Effector CD4-positive, alpha-beta T cell (primary cell): ENCODE results near the gene CLASP2.
"Not testable (repeated sequence)": the region's sequence is repeated elsewhere in the genome, so short reads cannot be mapped to it uniquely, and the experiment has no call there.

Source experiments
- DNase-seq: peaks from one replicate; pipeline ENCODE4 v3.0.0-alpha.2; 2020
- total RNA-seq: gene quantifications from one replicate; lab custom pipeline; 2026; lab: John Stamatoyannopoulos, UW

CLASP2 gene
- total RNA-seq: 71.9 reads per million, percentile 76 among the genes with 10 or more reads in this experiment

DNA sequence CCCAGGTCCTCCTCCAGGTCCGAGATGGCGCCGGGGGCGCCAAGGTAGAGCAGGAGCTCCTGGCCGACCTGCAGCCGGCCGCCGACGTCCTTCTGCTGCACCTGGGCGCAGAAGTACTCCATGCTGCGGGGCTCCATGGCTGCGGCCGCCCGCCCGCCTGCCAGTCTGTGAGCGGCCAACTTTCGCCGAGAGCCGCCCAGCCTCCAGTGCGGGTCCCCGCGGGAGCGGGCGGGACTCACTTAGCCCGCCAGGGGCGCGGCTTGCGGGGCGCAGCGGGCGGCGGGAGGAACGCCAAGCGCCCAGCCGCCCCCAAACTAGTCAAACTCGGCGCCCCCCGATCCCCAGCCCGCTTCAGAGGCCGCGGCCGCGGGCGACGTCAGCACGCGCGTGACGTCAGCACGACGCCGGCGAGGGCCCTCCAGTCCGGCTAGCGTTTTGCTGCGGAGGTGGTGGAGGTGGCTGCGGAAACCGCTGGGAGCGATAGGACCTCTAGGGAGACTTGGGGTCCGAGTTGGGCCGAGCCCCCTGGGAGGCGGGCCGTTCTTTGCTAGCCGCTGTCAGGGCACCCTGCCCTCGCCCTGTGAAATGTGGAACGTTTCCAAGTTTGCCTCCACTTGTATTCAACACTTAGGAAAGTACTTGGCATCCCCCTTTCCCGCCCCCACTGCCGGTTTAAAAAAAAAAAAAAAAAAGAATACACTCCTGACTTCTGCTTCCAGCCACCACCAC, at the start of gene CLASP2:
TSS of gene CLASP2 (minus strand) at position 389 of the 729 bp plus-strand sequence. CDS start at position 137, 252 bp downstream.
- DNase-seq: peak; percentile 77

GRCh38 chr3:33758864-33759263, 40.8 kb upstream of the CLASP2 start:
- DNase-seq: no peak

- DNase-seq: no peak
Observed at GRCh38 chr3:33758281-33758680, 40.2 kb upstream of the CLASP2 start.

- DNase-seq: not testable (repeated sequence)
Observed at GRCh38 chr3:33754391-33754790, 36.3 kb upstream of the CLASP2 start.

DNA sequence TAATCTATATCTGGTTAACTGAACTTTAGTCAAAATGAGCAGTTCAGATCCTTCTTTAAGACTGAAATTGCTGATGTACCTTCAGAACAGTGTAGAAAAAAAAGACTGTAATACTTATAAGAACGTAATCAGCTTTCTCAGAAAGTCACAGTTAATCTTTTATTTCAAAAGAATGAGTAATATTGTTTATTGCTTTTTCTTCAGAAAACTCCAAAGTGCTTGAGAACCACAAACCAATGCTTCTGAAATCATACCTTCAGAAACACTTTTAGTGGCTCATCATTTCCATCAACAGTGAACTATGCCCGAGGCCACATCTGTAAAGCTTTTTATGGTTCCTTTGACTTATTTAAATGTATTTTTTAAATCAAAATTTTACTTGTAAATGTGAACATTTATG, 33.3 kb upstream of the CLASP2 start:
- DNase-seq: no peak

DNA sequence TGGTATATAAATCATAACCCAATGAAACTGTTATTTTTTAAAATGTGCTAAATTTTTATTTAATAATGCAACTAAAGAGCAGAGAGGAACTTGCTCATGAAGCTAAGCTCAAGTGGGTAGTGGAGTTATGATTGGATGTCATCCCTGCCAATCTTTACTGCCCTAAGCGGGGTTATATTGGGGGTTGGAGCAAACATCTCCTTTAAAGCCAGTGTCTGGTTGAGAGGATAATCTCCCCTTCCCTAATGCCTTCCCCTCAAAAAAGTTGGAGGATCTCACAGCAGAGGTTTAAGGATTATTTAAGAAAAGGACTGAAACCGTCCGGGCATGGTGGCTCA, 32.1 kb upstream of the CLASP2 start:
- DNase-seq: no peak

DNA sequence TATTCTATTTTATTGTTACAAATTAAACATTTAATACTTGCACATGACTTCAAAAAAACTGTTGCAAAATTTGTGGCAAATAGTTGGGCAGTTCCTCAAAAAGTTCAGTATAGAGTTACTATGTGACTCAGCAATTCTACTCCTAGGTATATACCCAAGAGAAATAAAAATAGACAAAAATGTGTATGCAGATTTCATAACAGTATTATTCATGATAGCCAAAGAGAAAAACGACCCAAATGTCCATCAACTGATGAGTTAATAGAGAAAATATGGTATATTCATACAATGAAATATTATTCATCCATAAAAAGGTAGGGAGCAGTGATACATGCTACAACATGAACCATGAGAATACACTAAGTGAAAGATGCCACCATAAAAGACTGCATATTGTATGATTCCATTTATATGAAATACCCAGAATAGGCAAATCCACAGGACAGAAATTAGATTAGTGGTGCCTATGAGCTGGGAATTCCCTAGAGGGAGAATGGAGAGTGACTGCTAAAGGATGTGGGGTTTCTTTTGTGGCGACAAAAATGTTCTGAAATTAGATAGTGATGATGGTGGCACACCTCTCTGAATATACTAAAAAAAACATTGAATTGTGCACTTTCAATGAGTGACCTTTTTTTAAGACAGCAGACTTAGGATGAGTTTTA, 31.6 kb upstream of the CLASP2 start:
- no peak for DNase-seq

DNA sequence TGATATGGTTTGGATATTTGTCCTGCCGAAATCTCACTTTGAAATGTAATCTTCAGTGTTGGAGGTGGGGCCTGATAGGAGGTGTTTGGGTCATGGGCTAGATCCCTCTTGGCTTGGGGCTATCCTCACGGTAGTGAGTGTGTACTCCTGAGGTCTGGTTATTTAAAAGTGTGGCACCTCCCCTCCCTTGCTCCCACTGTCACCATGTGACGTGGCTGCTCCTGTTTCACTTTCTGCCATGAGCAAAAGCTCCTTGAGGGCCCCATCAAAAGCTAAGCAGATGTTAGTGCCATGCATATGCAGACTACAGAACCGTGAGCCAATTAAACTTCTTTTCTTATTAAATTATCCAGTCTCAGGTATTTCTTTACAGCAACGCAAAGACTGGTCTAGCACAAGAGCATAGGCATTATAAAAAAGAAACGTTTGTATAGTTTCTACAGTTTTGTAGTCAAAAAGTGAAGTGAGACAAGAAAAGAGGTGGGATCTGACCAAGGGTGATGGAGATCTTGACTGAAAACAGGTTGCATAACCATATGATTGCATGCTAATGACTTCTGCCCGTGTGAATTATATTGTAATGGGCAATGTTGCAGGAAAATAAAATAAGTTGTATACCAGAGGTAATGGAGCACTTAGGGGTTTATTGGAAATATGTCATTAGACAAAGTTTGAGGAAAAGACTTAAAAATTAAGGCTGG, 28.5 kb upstream of the CLASP2 start:
- DNase-seq: no peak

DNA sequence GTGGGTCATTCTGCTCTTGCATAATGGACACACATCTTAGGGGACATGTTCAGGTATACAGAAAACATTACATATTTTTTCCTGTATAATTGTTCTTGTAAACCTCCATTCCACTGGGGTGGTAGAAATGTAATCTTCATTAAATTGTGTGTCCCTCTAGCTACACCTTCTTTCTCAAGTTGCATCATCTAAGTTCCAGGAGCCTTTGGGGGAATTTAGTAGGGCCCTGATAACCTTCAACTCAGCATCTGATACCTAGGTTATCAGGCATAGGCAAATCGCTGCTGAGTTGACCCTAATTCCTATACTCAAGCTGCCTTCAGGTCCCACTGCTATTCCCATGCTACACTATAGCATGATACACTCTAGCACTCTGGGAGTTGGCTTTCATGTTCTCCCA, 19.1 kb upstream of the CLASP2 start:
- DNase-seq: no peak

GRCh38 chr3:33732394-33732793, 14.3 kb upstream of the CLASP2 start:
- DNase-seq: no peak

DNA sequence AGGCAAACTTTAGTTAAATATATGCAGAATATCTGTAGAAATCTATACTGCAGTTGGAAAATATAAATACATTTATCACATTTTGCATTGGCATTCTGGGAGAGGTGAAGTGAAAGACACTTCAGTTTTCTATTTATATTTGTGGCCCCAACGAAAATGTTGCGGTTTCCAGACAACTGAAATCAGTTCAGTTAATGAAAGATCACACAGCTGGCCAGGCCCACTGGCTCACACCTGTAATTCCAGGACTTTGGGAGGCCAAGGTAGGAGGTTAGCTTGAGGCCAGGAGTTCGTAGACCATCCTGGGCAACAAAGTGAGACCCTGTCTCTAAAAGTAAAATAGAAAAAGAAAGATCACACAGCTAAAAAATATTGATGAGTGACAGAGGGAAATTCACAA, 11.9 kb upstream of the CLASP2 start:
- no peak for DNase-seq

- DNase-seq: no peak
Observed at GRCh38 chr3:33724256-33724655, 6.2 kb upstream of the CLASP2 start.

GRCh38 chr3:33722626-33723370, 4.7 kb upstream of the CLASP2 start:
- no peak for DNase-seq

DNA sequence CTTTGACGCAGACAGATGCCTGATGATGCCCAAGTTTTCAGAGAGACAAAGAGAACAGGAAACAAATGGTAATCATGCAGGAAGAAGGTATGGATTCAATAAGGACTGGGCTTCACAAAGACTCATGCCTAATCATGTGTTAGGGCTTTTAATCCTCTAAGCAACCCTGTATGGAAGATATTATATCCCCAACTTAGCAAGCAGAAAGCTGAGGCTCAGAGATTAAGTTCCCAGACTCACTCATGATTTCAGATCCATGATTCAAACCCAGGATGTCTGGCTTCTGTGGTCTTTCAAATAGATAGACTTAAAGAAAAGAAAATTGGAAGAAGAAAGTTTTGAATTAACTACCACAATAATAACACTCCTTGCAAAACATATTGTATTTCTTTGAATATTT, 4.1 kb upstream of the CLASP2 start:
- DNase-seq: no peak

DNA sequence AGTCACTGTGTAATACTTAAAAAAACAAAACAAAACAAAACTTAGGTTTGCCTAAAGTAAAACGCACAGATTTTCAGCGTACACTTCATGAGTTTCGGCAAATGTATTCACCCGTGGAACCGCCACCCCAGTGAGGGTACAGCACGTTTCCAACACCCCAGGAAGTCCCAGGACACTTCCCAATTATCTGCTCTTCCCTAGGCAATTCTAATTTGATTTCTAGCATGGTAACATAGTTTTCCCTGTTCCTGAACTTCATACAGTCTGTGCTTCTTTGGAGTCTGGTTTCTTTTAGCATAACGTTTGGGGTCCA, 497 bp upstream of the CLASP2 start:
- DNase-seq: no peak

- DNase-seq: no peak
Observed at GRCh38 chr3:33717616-33717865, 513 bp downstream of the CLASP2 start.

GRCh38 chr3:33716227-33716626, 1.8 kb downstream of the CLASP2 start:
- no peak for DNase-seq

DNA sequence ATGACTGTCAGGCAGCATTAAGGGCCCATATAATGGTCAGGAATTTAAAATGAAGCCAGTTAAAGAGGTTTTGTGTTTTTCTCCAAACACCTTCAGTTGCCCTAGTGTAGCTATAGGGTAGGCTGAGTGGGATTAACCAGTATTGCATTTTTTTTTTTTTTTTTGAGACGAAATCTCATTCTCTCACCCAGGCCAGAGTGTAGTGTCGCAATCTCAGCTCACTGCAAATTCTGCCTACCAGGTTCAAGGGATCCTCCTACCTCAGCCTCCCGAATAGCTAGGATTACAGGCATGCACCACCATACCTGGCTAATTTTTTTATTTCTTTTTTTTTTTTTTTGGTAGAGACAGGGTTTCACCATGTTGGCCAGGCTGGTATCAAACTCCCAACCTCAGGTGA, 7.0 kb downstream of the CLASP2 start:
- no peak for DNase-seq

GRCh38 chr3:33706056-33706455, 12.0 kb downstream of the CLASP2 start:
- DNase-seq: no peak

DNA sequence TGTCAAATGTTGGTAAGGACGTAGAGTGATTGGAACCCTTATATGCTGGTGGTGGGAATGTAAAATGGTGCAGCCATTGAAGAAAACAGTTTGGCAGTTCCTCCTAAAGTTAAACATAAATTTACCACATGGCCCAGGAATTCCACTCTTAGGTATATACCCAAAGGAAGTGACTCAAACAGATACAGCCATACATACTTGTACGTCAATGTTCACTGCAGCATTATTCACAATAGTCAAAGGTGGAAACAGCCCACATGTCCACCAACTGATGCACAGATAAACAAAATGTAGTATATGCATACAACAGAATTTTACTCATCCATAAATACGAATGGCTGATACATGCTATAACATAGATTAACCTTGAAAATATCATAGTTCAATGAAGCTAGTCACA, 13.2 kb downstream of the CLASP2 start:
- no peak for DNase-seq

GRCh38 chr3:33699275-33699674, 18.8 kb downstream of the CLASP2 start:
- DNase-seq: no peak

DNA sequence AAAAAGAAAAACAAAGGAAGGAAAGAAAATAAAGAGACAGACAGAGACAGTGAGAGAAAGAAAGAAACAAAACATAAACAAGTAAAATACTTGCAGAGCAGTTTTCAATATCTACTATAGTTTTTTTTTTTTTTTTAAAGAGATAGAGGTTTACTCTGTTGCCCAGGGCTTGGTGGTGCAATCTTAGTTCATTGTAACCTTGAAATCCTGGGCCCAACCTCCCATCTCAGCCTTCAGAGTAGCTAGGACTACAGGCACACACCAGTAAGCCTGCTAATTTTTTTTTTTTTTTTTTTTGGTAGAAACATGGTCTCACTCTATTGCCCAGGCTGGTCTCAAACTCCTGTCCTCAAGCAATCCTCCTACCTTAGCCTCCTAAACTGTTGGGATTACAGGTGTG, 23.1 kb downstream of the CLASP2 start:
- no peak for DNase-seq

- no peak for DNase-seq
Observed at GRCh38 chr3:33690341-33690740, 27.7 kb downstream of the CLASP2 start.
